ENCODE results near the gene IPCEF1.

IPCEF1 gene

GRCh38 chr6:154106251-154106650, 250.4 kb downstream of the IPCEF1 start:
- TF ChIP-seq PPARA (CRISPR knock-in tag; IDR thresholded peaks at IDR 0.05; ENCODE audit: borderline replicate concordance), result no peak
- TF ChIP-seq OSR1 (CRISPR knock-in tag; IDR thresholded peaks at IDR 0.05), result no peak
- no peak for TF ChIP-seq POU6F1 (CRISPR knock-in tag; IDR thresholded peaks at IDR 0.05; ENCODE audit: borderline replicate concordance, low read depth)
- no peak for TF ChIP-seq BACH2 (CRISPR knock-in tag; IDR thresholded peaks at IDR 0.05; ENCODE audit: borderline replicate concordance)
- no peak for TF ChIP-seq ZFP3 (CRISPR knock-in tag; IDR thresholded peaks at IDR 0.05)
- TF ChIP-seq, protein P1, sequence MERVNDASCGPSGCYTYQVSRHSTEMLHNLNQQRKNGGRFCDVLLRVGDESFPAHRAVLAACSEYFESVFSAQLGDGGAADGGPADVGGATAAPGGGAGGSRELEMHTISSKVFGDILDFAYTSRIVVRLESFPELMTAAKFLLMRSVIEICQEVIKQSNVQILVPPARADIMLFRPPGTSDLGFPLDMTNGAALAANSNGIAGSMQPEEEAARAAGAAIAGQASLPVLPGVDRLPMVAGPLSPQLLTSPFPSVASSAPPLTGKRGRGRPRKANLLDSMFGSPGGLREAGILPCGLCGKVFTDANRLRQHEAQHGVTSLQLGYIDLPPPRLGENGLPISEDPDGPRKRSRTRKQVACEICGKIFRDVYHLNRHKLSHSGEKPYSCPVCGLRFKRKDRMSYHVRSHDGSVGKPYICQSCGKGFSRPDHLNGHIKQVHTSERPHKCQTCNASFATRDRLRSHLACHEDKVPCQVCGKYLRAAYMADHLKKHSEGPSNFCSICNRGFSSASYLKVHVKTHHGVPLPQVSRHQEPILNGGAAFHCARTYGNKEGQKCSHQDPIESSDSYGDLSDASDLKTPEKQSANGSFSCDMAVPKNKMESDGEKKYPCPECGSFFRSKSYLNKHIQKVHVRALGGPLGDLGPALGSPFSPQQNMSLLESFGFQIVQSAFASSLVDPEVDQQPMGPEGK (CRISPR knock-in tag; IDR thresholded peaks at IDR 0.05; ENCODE audit: borderline replicate concordance), result no peak
- no peak for TF ChIP-seq TCF4 (CRISPR knock-in tag; IDR thresholded peaks at IDR 0.05; ENCODE audit: borderline replicate concordance)
- TF ChIP-seq ISL1 (CRISPR knock-in tag; IDR thresholded peaks at IDR 0.05), result no peak
- no peak for TF ChIP-seq ZNF8 (CRISPR knock-in tag; IDR thresholded peaks at IDR 0.05)
- TF ChIP-seq ARNTL (CRISPR knock-in tag; IDR thresholded peaks at IDR 0.05; ENCODE audit: borderline replicate concordance, low read depth), result no peak
- TF ChIP-seq ZFP30 (CRISPR knock-in tag; IDR thresholded peaks at IDR 0.05), result no peak
- no peak for TF ChIP-seq CSDC2 (CRISPR knock-in tag; IDR thresholded peaks at IDR 0.05)
- TF ChIP-seq RARB (CRISPR knock-in tag; IDR thresholded peaks at IDR 0.05), result no peak
- TF ChIP-seq TSHZ2 (CRISPR knock-in tag; IDR thresholded peaks at IDR 0.05), result no peak
- no peak for TF ChIP-seq ZNF565 (CRISPR knock-in tag; conservative IDR thresholded peaks at IDR 0.05; ENCODE audit: low read depth)
- TF ChIP-seq GLIS3 (CRISPR knock-in tag; IDR thresholded peaks at IDR 0.05), result no peak
- TF ChIP-seq SNAI2 (CRISPR knock-in tag; IDR thresholded peaks at IDR 0.05), result no peak
- no peak for TF ChIP-seq ESRRG (CRISPR knock-in tag; IDR thresholded peaks at IDR 0.05)
- no peak for TF ChIP-seq ZC3H10 (CRISPR knock-in tag; IDR thresholded peaks at IDR 0.05)
- no peak for TF ChIP-seq CREB5 (CRISPR knock-in tag; IDR thresholded peaks at IDR 0.05; ENCODE audit: low read depth)
- ATAC-seq, result no peak
